Neutrophil (primary cell): ENCODE results near the gene CTBP2.

Experiments
- H3K27ac ChIP-seq: fragments of 200-600 bp; sonication (generic); 2 replicates; pipeline ENCODE4 v1.5.1; 2016; ENCODE audit warnings: mild to moderate bottlenecking, moderate library complexity
- H3K27me3 ChIP-seq: fragments of 200-600 bp; sonication (generic); 2 replicates; pipeline ENCODE4 v1.6.0; 2016; ENCODE audit warnings: mild to moderate bottlenecking
- H3K36me3 ChIP-seq: fragments of 200-600 bp; sonication (generic); 2 replicates; pipeline ENCODE4 v1.5.1; 2017
- H3K4me1 ChIP-seq, 2 experiments: fragments of 200-600 bp in 1 of 2; sonication (generic) in 1 of 2; 1 replicate in 1 of 2; 2 replicates in 1 of 2; pipeline versions ENCODE4 v1.5.1 to v1.6.1; 2013 to 2016; ENCODE audit warnings: low read depth in 1 of 2, low read length in 1 of 2, mild to moderate bottlenecking in 1 of 2, moderate library complexity in 1 of 2; ENCODE audit not compliant: control insufficient read depth in 1 of 2, insufficient read depth in 1 of 2
- H3K4me3 ChIP-seq, 2 experiments: fragments of 200-600 bp in 1 of 2; sonication (generic) in 1 of 2; 1 replicate in 1 of 2; 2 replicates in 1 of 2; pipeline ENCODE4 v1.5.1; 2013 to 2016; ENCODE audit warnings: low read depth in 1 of 2, low read length in 1 of 2, mild to moderate bottlenecking in 1 of 2, moderate library complexity in 1 of 2
- H3K9me3 ChIP-seq: fragments of 200-600 bp; sonication (generic); 2 replicates; pipeline ENCODE4 v1.5.1; 2016
- CTCF ChIP-seq: fragments of 200-600 bp; sonication (generic); IDR thresholded peaks from 2 replicates; pipeline ENCODE4 v1.5.1; 2016; ENCODE audit warnings: antibody characterized with exemption

CTBP2 gene

GRCh38 chr10:125057158-125058001 is 103.0 kb downstream of the CTBP2 start:
- no peak for TF ChIP-seq CTCF
- H3K36me3 ChIP-seq, result peaks cover 5% of the 10 kb centered on the region
- H3K4me3 ChIP-seq, result peak overlapping the region; percentile 19 to 40
- H3K4me1 ChIP-seq, result peaks cover 44 to 49% of the 10 kb centered on the region in 2 experiments
- H3K27ac ChIP-seq, result peak overlapping the region; percentile 84
- H3K9me3 ChIP-seq, result no peaks in the 10 kb centered on the region
- H3K27me3 ChIP-seq, result no peaks in the 10 kb centered on the region

GRCh38 chr10:125056161-125057132 is 103.9 kb downstream of the CTBP2 start:
- no peaks in the 10 kb centered on the region for H3K27me3 ChIP-seq
- TF ChIP-seq CTCF, result no peak

GRCh38 chr10:125055446-125055845 is 104.9 kb downstream of the CTBP2 start:
- Histone ChIP-seq H3K4me1 (peaks cover 24 to 30% of the 10 kb centered on the region in 2 experiments), H3K27ac (no peak overlapping the region), H3K9me3 (no peaks in the 10 kb centered on the region), H3K27me3 (no peaks in the 10 kb centered on the region), H3K4me3 (no peak overlapping the region), H3K36me3 (peaks cover 5% of the 10 kb centered on the region)
- no peak for TF ChIP-seq CTCF

More at GRCh38 chr10:125056161-125057132, 103.9 kb downstream of the CTBP2 start:
- peaks cover 34 to 40% of the 10 kb centered on the region in 2 experiments for H3K4me1 ChIP-seq
- H3K27ac ChIP-seq, result peak overlapping the region; percentile 84
- H3K4me3 ChIP-seq, result peak overlapping the region in 1 of 2 experiments; percentile 40
- peaks cover 5% of the 10 kb centered on the region for H3K36me3 ChIP-seq
- H3K9me3 ChIP-seq, result no peaks in the 10 kb centered on the region

- Histone ChIP-seq H3K27me3 (no peaks in the 10 kb centered on the region), H3K9me3 (no peaks in the 10 kb centered on the region), H3K27ac (no peak overlapping the region), H3K4me3 (no peak overlapping the region), H3K36me3 (peaks cover 12% of the 10 kb centered on the region), H3K4me1 (peaks cover 23 to 27% of the 10 kb centered on the region in 2 experiments)
- TF ChIP-seq CTCF, result no peak
These were observed 105.6 kb downstream of the CTBP2 start for GRCh38 chr10:125054669-125055268.

- Histone ChIP-seq H3K4me1 (peaks cover 23 to 33% of the 10 kb centered on the region in 2 experiments), H3K36me3 (peaks cover 13% of the 10 kb centered on the region), H3K27ac (no peak overlapping the region), H3K9me3 (no peaks in the 10 kb centered on the region), H3K27me3 (no peaks in the 10 kb centered on the region), H3K4me3 (no peak overlapping the region)
- no peak for TF ChIP-seq CTCF
These were observed 106.1 kb downstream of the CTBP2 start for GRCh38 chr10:125054216-125054615.
